ENCODE measurements around the gene SYS1.

Gene SYS1

GRCh38 chr20:45416917-45417316, 54.0 kb downstream of the SYS1 start:
- TF ChIP-seq, protein P1, sequence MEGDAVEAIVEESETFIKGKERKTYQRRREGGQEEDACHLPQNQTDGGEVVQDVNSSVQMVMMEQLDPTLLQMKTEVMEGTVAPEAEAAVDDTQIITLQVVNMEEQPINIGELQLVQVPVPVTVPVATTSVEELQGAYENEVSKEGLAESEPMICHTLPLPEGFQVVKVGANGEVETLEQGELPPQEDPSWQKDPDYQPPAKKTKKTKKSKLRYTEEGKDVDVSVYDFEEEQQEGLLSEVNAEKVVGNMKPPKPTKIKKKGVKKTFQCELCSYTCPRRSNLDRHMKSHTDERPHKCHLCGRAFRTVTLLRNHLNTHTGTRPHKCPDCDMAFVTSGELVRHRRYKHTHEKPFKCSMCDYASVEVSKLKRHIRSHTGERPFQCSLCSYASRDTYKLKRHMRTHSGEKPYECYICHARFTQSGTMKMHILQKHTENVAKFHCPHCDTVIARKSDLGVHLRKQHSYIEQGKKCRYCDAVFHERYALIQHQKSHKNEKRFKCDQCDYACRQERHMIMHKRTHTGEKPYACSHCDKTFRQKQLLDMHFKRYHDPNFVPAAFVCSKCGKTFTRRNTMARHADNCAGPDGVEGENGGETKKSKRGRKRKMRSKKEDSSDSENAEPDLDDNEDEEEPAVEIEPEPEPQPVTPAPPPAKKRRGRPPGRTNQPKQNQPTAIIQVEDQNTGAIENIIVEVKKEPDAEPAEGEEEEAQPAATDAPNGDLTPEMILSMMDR (IDR thresholded peaks at IDR 0.05) = no peak
